ENCODE data around the gene SLC22A4. TPM values are rescaled to one million over a fixed set of nuclear protein-coding genes. Genes with fewer than 3 reads are reported as not detected.

SLC22A4 gene
- total RNA-seq, 4 donors from 2014 or later = 1.9 to 4.2 (median 2.5) TPM

DNA sequence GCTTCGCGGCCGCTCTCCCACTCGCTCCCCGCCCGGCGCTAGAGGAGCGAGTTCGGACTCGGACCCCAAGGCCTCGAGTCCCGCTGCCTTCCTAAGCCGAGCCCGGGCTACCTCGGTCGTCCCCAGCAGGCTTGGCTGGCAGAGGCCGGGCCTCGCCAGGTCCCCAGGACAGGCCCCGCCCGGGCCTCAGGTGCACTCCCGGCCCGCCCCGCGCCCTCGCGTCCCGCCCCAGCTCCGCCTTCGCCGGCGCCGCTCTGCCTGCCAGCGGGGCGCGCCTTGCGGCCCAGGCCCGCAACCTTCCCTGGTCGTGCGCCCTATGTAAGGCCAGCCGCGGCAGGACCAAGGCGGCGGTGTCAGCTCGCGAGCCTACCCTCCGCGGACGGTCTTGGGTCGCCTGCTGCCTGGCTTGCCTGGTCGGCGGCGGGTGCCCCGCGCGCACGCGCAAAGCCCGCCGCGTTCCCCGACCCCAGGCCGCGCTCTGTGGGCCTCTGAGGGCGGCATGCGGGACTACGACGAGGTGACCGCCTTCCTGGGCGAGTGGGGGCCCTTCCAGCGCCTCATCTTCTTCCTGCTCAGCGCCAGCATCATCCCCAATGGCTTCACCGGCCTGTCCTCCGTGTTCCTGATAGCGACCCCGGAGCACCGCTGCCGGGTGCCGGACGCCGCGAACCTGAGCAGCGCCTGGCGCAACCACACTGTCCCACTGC is 75.4 kb downstream of the SLC22A4 start, which contains the start of gene SLC22A5:
TSS of gene SLC22A5 (plus strand) at position 237 of the 707 bp plus-strand sequence. CDS start at position 500, 263 bp downstream.
- H3K36me3 ChIP-seq = no peaks in the 10 kb centered on the region
- no peaks in the 10 kb centered on the region for H3K9me3 ChIP-seq
- peak within 1 kb of the TSS; percentile 78 to 91 (median 88) for H3K27ac ChIP-seq
- no peaks in the 10 kb centered on the region for H3K27me3 ChIP-seq
- peaks cover 0 to 48% (median 9%) of the 10 kb centered on the region in 4 donors for H3K4me1 ChIP-seq
- 0% methylated on average over 25 to 30 of the region's 83 CpGs for WGBS, 2 donors
- TF ChIP-seq POLR2A (IDR thresholded peaks at IDR 0.05) (peak in 1 of 2 donors; percentile 52), EP300 (IDR thresholded peaks at IDR 0.05) (peak in 1 of 2 donors; percentile 47)
- TF ChIP-seq, protein P1, sequence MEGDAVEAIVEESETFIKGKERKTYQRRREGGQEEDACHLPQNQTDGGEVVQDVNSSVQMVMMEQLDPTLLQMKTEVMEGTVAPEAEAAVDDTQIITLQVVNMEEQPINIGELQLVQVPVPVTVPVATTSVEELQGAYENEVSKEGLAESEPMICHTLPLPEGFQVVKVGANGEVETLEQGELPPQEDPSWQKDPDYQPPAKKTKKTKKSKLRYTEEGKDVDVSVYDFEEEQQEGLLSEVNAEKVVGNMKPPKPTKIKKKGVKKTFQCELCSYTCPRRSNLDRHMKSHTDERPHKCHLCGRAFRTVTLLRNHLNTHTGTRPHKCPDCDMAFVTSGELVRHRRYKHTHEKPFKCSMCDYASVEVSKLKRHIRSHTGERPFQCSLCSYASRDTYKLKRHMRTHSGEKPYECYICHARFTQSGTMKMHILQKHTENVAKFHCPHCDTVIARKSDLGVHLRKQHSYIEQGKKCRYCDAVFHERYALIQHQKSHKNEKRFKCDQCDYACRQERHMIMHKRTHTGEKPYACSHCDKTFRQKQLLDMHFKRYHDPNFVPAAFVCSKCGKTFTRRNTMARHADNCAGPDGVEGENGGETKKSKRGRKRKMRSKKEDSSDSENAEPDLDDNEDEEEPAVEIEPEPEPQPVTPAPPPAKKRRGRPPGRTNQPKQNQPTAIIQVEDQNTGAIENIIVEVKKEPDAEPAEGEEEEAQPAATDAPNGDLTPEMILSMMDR (IDR thresholded peaks at IDR 0.05) = peak in 1 of 5 experiments; percentile 33
- H3K4me3 ChIP-seq = peak within 1 kb of the TSS; percentile 77 to 88 (median 84)
- peak in 1 of 2 donors; percentile 46 for DNase-seq (ENCODE audit: low spot score in 2 of 2)

DNA sequence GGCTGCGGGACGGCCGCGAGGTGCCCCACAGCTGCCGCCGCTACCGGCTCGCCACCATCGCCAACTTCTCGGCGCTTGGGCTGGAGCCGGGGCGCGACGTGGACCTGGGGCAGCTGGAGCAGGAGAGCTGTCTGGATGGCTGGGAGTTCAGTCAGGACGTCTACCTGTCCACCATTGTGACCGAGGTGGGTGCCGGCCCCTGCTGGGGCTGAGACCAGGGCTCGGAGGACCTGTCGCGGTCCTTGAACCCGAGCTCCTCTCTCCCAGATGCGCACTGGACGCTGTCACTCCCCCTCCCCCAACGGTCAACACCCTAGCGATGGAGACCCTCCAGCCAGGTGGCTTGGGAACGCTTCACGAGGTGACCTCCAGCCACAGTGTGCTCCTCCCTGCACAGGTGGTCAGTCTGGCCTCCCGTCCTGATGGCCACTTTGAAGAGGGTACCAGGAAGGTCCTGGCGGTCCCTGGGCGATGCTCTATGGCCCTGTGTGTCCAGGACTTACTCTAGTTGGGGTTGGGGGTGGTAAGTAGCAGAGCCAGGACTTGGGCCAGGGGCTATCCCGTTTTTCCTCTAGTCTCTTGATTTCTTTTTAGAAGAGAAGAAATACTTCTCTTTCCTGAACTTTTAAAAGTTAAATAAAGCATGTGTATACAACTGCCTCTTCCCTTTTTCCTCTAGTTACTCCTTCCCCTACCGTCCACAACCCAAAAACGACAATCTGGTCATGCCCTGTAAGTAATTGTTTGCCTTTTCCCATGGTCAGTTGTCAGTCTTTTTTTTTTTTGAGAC is 76.2 kb downstream of the SLC22A4 start:
- Histone ChIP-seq H3K27me3 (no peaks in the 10 kb centered on the region), H3K4me1 (peaks cover 0 to 41% (median 8%) of the 10 kb centered on the region in 4 donors), H3K27ac (peak overlapping the region; percentile 78 to 91 (median 88)), H3K9me3 (no peaks in the 10 kb centered on the region), H3K36me3 (no peaks in the 10 kb centered on the region), H3K4me3 (peak overlapping the region; percentile 77 to 88 (median 84))
- TF ChIP-seq EP300 (IDR thresholded peaks at IDR 0.05) = no peak
- 21 to 52% methylated on average over 6 to 33 of the region's 34 CpGs for WGBS, 2 donors
- DNase-seq (ENCODE audit: low spot score in 2 of 2) = no peak

DNA sequence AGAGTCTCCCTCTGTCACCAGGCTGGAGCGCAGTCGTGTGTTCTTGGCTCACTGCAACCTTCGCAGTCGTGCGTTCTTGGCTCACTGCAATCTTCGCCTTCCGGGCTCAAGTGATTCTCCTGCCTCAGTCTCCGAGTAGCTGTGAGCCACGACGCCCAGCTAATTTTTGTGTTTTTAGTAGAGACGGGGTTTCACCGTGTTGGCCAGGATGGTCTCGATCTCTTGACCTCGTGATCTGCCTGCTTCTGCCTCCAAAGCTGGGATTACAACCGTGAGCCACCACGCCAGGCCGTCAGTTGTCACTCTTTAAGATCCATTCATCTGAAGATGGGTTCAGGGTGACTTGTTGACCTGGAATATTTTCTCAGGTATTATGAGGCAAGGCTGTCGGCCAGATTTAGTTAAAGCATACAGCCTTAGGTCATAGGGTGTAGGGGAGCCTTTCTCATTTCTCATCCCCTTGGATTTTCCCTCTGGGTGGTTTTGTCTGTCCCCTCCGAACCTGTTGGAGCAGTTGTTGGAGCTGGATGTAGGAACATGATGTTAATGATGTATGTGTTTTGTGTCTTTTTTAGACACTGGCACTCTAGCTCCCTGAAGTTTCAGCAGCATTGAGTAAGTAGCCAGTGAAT is 76.9 kb downstream of the SLC22A4 start:
- Histone ChIP-seq H3K9me3 (no peaks in the 10 kb centered on the region), H3K27ac (peak overlapping the region in 3 of 4 donors; percentile 87 to 91 (median 90)), H3K36me3 (no peaks in the 10 kb centered on the region), H3K4me1 (peaks cover 0 to 41% (median 8%) of the 10 kb centered on the region in 4 donors), H3K4me3 (peak overlapping the region in 1 of 4 donors; percentile 77), H3K27me3 (no peaks in the 10 kb centered on the region)
- TF ChIP-seq, protein P1 (IDR thresholded peaks at IDR 0.05) = no peak
- DNase-seq (ENCODE audit: low spot score in 2 of 2) = no peak
- 66 to 73% methylated on average over 19 of the region's 19 CpGs for WGBS, 2 donors

DNA sequence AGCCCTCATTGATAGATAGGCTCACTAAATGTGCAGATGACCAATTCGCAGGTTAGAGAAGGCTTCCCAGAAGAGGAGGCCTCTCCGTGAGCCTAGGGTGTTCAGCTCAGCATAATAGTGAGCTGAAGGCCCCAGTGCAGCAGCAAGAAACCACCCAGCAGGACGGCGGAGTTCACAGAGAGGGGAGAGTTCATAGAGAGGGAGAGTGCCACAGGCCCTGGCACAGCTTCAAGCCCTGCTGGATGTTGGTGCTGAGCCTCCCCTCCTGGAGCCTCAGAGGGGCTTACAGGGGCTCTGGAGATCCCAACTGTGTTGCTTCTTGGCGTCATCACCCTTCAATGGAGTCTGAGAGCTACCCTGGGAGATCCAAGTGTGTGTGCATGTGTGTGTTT is 77.4 kb downstream of the SLC22A4 start:
- H3K4me1 ChIP-seq = peaks cover 0 to 45% (median 9%) of the 10 kb centered on the region in 4 donors
- TF ChIP-seq EP300 (IDR thresholded peaks at IDR 0.05) = no peak
- no peak for TF ChIP-seq POLR2A (IDR thresholded peaks at IDR 0.05)
- TF ChIP-seq, protein P1 (IDR thresholded peaks at IDR 0.05) = no peak
- H3K27me3 ChIP-seq = no peaks in the 10 kb centered on the region
- WGBS, 2 donors = 56 to 70% methylated on average over 5 of the region's 5 CpGs
- DNase-seq (ENCODE audit: low spot score in 2 of 2) = no peak
- peak overlapping the region in 2 of 4 donors; percentile 35 to 91 for H3K27ac ChIP-seq
- no peaks in the 10 kb centered on the region for H3K9me3 ChIP-seq
- H3K36me3 ChIP-seq = no peaks in the 10 kb centered on the region
- H3K4me3 ChIP-seq = no peak overlapping the region

DNA sequence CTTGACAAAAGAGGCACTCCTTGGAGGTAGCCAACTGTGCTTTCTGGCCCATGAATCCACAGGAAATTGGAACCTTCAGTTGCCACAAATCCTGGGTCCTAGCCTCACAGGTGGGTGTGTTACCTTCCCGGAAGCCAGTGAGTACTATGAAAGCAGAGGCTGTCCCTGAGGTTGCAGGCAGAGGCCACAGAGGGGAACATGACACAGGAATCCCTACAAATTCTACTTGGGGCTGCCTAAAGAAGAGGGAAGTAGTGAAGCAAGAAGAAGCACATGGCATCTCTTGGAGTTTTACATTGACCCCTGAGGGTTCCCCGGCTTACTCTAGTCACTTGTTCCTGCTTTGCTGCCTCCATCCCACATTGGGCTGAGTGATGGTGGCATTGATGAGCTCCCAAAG is 77.9 kb downstream of the SLC22A4 start:
- Histone ChIP-seq H3K4me1 (peaks cover 0 to 48% (median 11%) of the 10 kb centered on the region in 4 donors), H3K36me3 (no peaks in the 10 kb centered on the region), H3K9me3 (no peaks in the 10 kb centered on the region), H3K27me3 (no peaks in the 10 kb centered on the region), H3K4me3 (no peak overlapping the region), H3K27ac (peak overlapping the region in 1 of 4 donors; percentile 30)
- 75 to 80% methylated on average over 2 of the region's 2 CpGs for WGBS, 2 donors
- DNase-seq (ENCODE audit: low spot score in 2 of 2) = no peak
- TF ChIP-seq EP300 (IDR thresholded peaks at IDR 0.05) (no peak), POLR2A (IDR thresholded peaks at IDR 0.05) (no peak)
- TF ChIP-seq, protein P1 (IDR thresholded peaks at IDR 0.05) = no peak
